Rectal smooth muscle tissue (tissue), 1 donor: ENCODE measurements around the gene PMM1.
A peak's percentile ranks its signal among the peaks of the same experiment; 100 is the strongest.
"Not testable (repeated sequence)": the region's sequence is repeated elsewhere in the genome, so short reads cannot be mapped to it uniquely, and the experiment has no call there.

Source experiments
- H3K27ac ChIP-seq: one replicate; pipeline ENCODE4 v1.7.0; 2013; ENCODE audit warnings: low read depth, low read length, inconsistent platforms
- H3K27me3 ChIP-seq: one replicate; pipeline ENCODE4 v1.7.0; 2013; ENCODE audit warnings: low read length; ENCODE audit not compliant: control insufficient read depth, insufficient read depth
- H3K36me3 ChIP-seq: one replicate; pipeline ENCODE4 v1.7.0; 2013; ENCODE audit warnings: low read length; ENCODE audit not compliant: control insufficient read depth, insufficient read depth
- H3K4me1 ChIP-seq: one replicate; pipeline ENCODE4 v1.7.0; 2013; ENCODE audit warnings: low read length; ENCODE audit not compliant: control insufficient read depth, insufficient read depth
- H3K4me3 ChIP-seq: one replicate; pipeline ENCODE4 v1.7.0; 2013; ENCODE audit warnings: low read length
- H3K9ac ChIP-seq: one replicate; pipeline ENCODE4 v1.7.0; 2013; ENCODE audit warnings: low read length

PMM1 gene

DNA sequence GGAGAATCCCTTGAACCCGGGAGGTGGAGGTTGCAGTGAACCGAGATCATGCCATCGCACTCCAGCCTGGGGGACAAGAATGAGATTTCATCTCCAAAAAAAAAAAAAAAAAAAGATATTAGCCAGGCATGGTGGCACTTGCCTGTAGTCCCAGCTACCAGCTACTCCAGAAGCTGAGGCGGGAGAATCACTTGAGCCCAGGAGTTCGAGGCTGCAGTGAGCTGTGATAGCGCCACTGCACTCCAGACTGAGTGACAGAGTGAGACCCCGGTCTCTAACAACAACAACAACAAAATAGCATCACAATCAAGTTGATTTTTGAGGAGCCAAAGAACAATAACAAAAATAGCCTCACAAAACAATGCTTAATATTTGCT, 2.3 kb downstream of the PMM1 start:
- peaks cover 8% of the 10 kb centered on the region for H3K4me1 ChIP-seq
- peaks cover 23% of the 10 kb centered on the region for H3K36me3 ChIP-seq
- H3K4me3 ChIP-seq, result no peak overlapping the region
- H3K27ac ChIP-seq, result no peak overlapping the region
- H3K9ac ChIP-seq, result no peak overlapping the region
- H3K27me3 ChIP-seq, result no peaks in the 10 kb centered on the region

- H3K4me3 ChIP-seq, result no peak overlapping the region
- no peaks in the 10 kb centered on the region for H3K27me3 ChIP-seq
- peaks cover 8% of the 10 kb centered on the region for H3K4me1 ChIP-seq
- no peak overlapping the region for H3K9ac ChIP-seq
- peaks cover 23% of the 10 kb centered on the region for H3K36me3 ChIP-seq
- H3K27ac ChIP-seq, result no peak overlapping the region
Observed at GRCh38 chr22:41585898-41586297, 3.7 kb downstream of the PMM1 start.

DNA sequence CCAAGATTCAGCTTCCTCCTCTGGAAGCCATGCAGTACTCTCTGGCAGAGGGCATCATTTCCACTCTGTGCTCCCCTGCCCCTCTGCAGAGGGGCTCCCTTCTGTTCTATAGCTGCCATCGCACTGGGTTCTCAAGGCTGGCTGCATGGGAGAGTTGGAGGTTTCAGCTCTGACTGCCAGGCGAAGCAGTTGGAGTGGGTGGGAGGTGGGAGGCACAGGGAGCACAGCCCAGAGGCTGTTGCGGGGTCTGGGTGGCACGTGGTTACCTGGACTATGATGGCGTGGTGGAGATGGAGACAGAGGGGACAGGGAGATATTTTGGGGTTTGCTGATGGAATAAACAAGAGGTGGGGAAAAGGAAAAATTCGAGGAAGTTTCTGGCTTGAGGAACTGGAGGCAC, 4.8 kb downstream of the PMM1 start:
- H3K4me1 ChIP-seq, result peaks cover 8% of the 10 kb centered on the region
- H3K36me3 ChIP-seq, result peaks cover 23% of the 10 kb centered on the region
- no peak overlapping the region for H3K4me3 ChIP-seq
- no peak overlapping the region for H3K9ac ChIP-seq
- no peak overlapping the region for H3K27ac ChIP-seq
- no peaks in the 10 kb centered on the region for H3K27me3 ChIP-seq

DNA sequence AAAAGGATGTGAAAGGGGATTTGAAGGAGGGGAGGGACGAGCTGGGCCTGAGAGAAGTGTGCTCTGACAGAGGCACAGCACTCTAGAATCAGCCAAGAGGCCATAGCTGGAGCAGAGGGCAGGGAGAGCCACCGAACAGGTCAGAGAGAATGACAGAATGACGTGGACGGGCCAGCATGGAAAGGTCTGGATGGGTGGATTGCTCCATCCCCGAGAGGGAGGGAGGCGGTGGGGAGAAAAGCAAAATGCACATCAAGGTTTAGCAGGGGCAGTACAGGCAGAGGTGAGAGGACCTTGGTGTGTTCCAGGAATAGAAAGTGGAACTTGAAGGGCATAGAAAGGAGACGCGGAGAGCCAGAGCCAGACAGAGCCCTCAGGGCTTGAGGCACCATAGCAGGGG, 6.9 kb downstream of the PMM1 start:
- Histone ChIP-seq H3K4me3 (no peak overlapping the region), H3K9ac (no peak overlapping the region), H3K27me3 (no peaks in the 10 kb centered on the region), H3K4me1 (no peaks in the 10 kb centered on the region), H3K27ac (no peak overlapping the region), H3K36me3 (peaks cover 29% of the 10 kb centered on the region)

GRCh38 chr22:41579997-41580355, 9.7 kb downstream of the PMM1 start:
- Histone ChIP-seq H3K36me3 (peaks cover 25% of the 10 kb centered on the region), H3K4me3 (no peak overlapping the region), H3K9ac (no peak overlapping the region), H3K27me3 (no peaks in the 10 kb centered on the region), H3K4me1 (no peaks in the 10 kb centered on the region), H3K27ac (no peak overlapping the region)

DNA sequence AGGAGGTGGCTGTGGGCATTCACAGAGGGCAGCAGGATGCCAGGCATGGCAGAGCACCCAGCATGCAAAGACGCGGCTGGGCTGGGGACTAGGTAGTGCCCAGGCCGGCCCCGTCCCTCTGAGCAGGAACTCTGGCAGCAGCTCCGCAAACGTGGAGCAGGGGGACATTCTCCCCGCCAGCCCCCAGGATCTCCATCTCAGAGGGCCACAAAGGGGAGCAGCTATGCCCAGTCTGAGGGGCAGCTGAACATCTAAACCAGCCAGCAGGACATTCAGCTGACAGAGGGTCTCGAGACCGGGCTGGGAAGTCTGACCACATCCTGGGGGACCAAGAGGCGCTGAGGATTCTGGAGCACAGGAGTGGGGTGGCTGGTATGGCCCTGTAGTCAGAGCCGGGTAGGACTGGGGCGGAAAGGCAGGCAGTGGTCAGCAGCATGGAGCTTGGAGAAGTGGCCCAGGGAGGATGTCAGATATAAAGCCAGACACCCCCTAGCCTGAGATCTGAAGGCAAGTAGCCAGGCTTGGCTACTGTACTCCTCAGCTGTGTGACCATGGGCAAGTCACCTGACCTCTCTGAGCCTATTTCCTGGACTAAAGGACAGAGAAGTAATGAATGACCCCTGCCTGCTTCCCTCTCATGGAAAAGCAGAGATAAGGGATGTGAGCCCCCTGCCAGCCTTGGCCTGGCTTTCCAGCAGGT, 10.2 kb downstream of the PMM1 start:
- Histone ChIP-seq H3K4me3 (no peak overlapping the region), H3K9ac (no peak overlapping the region), H3K4me1 (no peaks in the 10 kb centered on the region), H3K27me3 (no peaks in the 10 kb centered on the region), H3K36me3 (peaks cover 21% of the 10 kb centered on the region), H3K27ac (no peak overlapping the region)

DNA sequence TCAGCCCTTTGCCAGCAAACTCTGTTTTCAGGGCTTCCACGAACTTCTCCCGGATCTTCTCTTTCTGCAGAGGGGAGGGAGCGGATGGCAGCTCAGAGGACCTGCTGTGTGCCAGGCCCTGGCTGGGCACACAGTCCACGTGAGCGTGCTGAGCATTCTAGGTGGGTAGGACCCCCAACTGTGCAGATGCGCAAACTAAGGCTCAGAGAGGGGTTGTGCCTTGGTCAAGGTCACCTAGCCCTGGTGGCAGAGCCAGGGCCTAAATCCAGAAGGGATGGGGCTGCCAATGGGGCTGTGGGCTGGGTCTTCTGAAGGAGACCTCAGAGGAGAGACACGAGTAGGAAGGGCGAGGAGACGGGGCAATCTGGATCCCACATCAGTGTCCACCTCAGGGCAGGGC, 10.8 kb downstream of the PMM1 start:
- Histone ChIP-seq H3K36me3 (peaks cover 15% of the 10 kb centered on the region), H3K27ac (no peak overlapping the region), H3K27me3 (no peaks in the 10 kb centered on the region), H3K4me3 (no peak overlapping the region), H3K9ac (no peak overlapping the region), H3K4me1 (no peaks in the 10 kb centered on the region)

- Histone ChIP-seq H3K9ac (no peak overlapping the region), H3K27me3 (no peaks in the 10 kb centered on the region), H3K27ac (no peak overlapping the region), H3K4me3 (no peak overlapping the region), H3K4me1 (no peaks in the 10 kb centered on the region), H3K36me3 (peaks cover 10% of the 10 kb centered on the region)
Observed at GRCh38 chr22:41578114-41578513, 11.5 kb downstream of the PMM1 start.

GRCh38 chr22:41576877-41577276, 12.8 kb downstream of the PMM1 start:
- Histone ChIP-seq H3K4me1 (no peaks in the 10 kb centered on the region), H3K9ac (no peak overlapping the region), H3K27me3 (no peaks in the 10 kb centered on the region), H3K27ac (no peak overlapping the region), H3K4me3 (no peak overlapping the region), H3K36me3 (peaks cover 6% of the 10 kb centered on the region)

DNA sequence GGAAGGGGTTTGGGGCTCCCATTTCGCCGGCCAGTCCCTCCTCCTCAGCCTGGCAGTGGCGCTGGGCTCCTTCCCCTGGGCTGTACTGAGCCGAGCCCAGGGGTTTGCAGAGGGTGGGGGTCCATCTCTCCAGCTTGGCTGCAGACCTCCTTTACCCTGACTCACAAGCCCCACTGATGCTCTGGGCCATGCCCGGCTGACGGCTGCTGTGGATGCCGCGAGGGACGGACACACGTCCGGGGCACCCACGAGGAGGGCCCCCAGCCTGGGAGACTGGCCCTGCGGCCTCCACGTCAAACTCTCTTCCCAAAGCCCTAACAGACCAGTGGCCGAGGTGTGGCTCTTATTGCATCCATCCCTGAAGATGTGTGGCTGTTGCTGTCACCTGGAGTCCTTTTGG, 14.1 kb downstream of the PMM1 start:
- Histone ChIP-seq H3K4me3 (no peak overlapping the region), H3K4me1 (no peaks in the 10 kb centered on the region), H3K27ac (peak overlapping the region; percentile 36), H3K9ac (no peak overlapping the region), H3K27me3 (no peaks in the 10 kb centered on the region), H3K36me3 (peaks cover 6% of the 10 kb centered on the region)

DNA sequence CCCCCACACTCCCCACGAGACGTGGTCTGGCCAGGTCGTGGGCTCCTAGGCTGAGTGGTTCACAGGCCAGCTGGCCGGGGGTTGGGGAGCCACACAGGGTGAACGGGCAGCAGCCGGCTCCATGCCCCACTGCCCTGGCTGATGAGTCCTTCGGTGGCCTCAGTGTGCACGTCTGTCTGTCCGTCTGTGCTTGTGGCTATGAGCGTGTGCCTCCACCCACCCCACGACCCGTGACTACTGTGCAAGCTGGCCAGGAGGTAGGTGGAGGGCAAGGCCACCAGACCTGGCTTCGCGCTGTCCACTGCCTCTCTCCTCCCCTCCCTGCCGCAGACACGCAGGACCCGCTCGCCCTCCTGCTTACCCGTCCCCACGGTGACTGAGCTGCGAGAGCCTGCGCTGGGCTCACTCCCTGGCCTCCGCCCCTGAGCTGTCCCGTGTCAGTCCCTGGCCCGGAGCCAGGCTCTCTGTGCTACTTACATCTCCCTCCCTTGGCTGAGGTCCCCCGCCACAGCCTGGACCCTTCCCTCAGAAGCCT, 14.7 kb downstream of the PMM1 start:
- Histone ChIP-seq H3K27ac (peak overlapping the region; percentile 30), H3K36me3 (peaks cover 6% of the 10 kb centered on the region), H3K9ac (no peak overlapping the region), H3K4me3 (no peak overlapping the region), H3K4me1 (no peaks in the 10 kb centered on the region), H3K27me3 (no peaks in the 10 kb centered on the region)

DNA sequence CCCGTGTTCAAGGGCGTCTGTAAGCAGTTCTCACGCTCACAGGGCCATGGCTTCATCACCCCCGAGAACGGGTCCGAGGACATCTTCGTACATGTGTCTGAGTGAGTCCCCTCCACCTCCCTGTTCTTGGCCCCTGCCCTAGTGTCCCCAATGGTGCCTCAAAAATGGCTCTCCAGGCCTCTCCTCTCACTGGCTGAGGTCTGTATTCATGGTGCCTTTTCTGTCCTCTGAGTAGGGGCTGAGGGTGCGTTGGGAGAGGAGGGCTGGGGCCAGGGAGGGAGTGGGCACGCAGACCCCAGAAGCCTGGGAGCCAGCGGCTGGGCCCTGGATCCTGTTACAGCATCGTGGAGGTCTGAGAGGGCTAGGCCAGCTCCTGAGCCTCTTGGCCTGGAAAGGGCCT, 16.0 kb downstream of the PMM1 start:
- Histone ChIP-seq H3K4me3 (no peak overlapping the region), H3K27me3 (no peaks in the 10 kb centered on the region), H3K27ac (no peak overlapping the region), H3K4me1 (no peaks in the 10 kb centered on the region), H3K9ac (no peak overlapping the region), H3K36me3 (peaks cover under 1% of the 10 kb centered on the region)

DNA sequence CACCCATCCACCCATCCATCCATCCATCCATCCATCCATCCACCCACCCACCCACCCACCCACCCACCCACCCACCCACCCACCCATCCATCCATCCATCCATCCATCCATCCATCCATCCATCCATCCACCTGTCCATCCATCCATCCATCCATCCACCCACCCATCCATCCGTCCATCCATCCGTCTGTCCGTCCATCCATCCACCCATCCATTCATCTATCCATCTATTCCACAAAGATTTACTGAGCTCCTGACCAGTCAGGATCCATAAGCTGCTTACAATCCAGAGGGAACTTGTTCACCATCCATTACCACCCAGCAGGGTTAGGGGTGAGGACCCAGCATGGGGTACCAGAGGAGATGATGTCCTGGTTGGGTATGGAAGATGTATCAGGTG, 17.3 kb downstream of the PMM1 start:
- not testable (repeated sequence) for H3K4me1 ChIP-seq, H3K9ac ChIP-seq, H3K36me3 ChIP-seq, H3K27me3 ChIP-seq, H3K27ac ChIP-seq, H3K4me3 ChIP-seq
